HepG2 (cell line): ENCODE results near the gene TMEFF1. TPM values are rescaled to one million over a fixed set of nuclear protein-coding genes. Genes with fewer than 3 reads are reported as not detected.
A peak's percentile ranks its signal among the peaks of the same experiment; 100 is the strongest.

Experiments used
- ATAC-seq: fragments of 200-7000 bp; cut with Tn5 transposase; 3 replicates; pipeline ENCODE4 v1.9.1; 2020; ENCODE audit warnings: mild to moderate bottlenecking, moderate library complexity
- BruUV-seq: library from RNA; stranded (reverse); fragments of 400-500 nt; replicated peaks from 2 replicates; lab custom pipeline; 2021; lab: Mats Ljungman, UMichigan
- CTCF ChIA-PET: fragments of 300-600 bp; formaldehyde crosslinking; extraction: SDS; loops from one replicate; lab custom pipeline; 2021; ENCODE audit warnings: low total read pairs, inconsistent platforms, low intra/inter-chr PET ratio; lab: Yijun Ruan, JAX
- POLR2A ChIA-PET: fragments of 350-600 bp; sonication (Branson Sonifier 250); formaldehyde crosslinking; loops from one replicate; lab custom pipeline; 2020; ENCODE audit warnings: antibody characterized with exemption, inconsistent platforms; lab: Yijun Ruan, JAX
- DNase-seq: peaks from one replicate; pipeline ENCODE4 v3.0.0-alpha.2; 2015; ENCODE audit warnings: low spot score
- FAIRE-seq: peaks from 3 replicates; lab custom pipeline; 2011; peaks lifted over from hg19 to GRCh38; lab: Jason Lieb, UNC
- H2AFZ ChIP-seq: one replicate; pipeline ENCODE4 v1.6.1; 2011; ENCODE audit warnings: low read length, inconsistent platforms
- H3K27ac ChIP-seq: fragments of 300-600 bp; 3 replicates; pipeline ENCODE4 v1.8.0; 2011; ENCODE audit warnings: mixed run types, mild to moderate bottlenecking, mixed read lengths, low read length, inconsistent platforms; ENCODE audit not compliant: insufficient read depth; ENCODE audit errors: extremely low read length
- H3K27me3 ChIP-seq, 2 experiments: fragments of 200-600 bp in 1 of 2; 2 replicates in 1 of 2; 3 replicates in 1 of 2; pipeline versions ENCODE4 v1.6.0 to v1.8.0; 2011; ENCODE audit warnings: low read length in 2 of 2, mild to moderate bottlenecking in 2 of 2, moderate library complexity in 2 of 2, inconsistent platforms in 1 of 2; ENCODE audit not compliant: insufficient read depth in 2 of 2, control insufficient read depth in 1 of 2
- H3K36me3 ChIP-seq, 2 experiments: fragments of 200-600 bp in 1 of 2; replicated peaks in 1 of 2; 2 replicates in 1 of 2; 3 replicates in 1 of 2; pipeline versions ENCODE4 v1.5.1 to v1.8.0; 2011; ENCODE audit warnings: low read length in 2 of 2, inconsistent platforms in 1 of 2; ENCODE audit not compliant: insufficient read depth in 2 of 2, control insufficient read depth in 1 of 2
- H3K4me1 ChIP-seq: 2 replicates; pipeline ENCODE4 v1.5.1; 2012; ENCODE audit warnings: low read length, inconsistent platforms; ENCODE audit not compliant: insufficient read depth
- H3K4me2 ChIP-seq: 2 replicates; pipeline ENCODE4 v1.6.0; 2011; ENCODE audit warnings: low read depth, low read length, inconsistent platforms
- H3K4me3 ChIP-seq, 3 experiments: fragments of 200-600 bp in 1 of 3; sonication (generic), shearing (Covaris generic) in 1 of 3; replicated peaks in 1 of 3; 2 replicates each; pipeline ENCODE4 v1.5.1; 2011 to 2016; ENCODE audit warnings: low read length in 3 of 3, inconsistent platforms in 2 of 3, low read depth in 2 of 3, mild to moderate bottlenecking in 2 of 3, control low read depth in 1 of 3, mixed read lengths in 1 of 3; ENCODE audit not compliant: insufficient read depth in 1 of 3
- H3K79me2 ChIP-seq: one replicate; pipeline ENCODE4 v1.6.1; 2011; ENCODE audit warnings: low read length, inconsistent platforms; ENCODE audit not compliant: insufficient read depth
- H3K9ac ChIP-seq: 2 replicates; pipeline ENCODE4 v1.6.0; 2011; ENCODE audit warnings: mild to moderate bottlenecking, low read depth, low read length, inconsistent platforms; ENCODE audit not compliant: insufficient read depth
- H3K9me3 ChIP-seq: 2 replicates; pipeline ENCODE4 v1.5.1; 2012; ENCODE audit warnings: mild to moderate bottlenecking, low read length
- H4K20me1 ChIP-seq: 2 replicates; pipeline ENCODE4 v1.6.0; 2011; ENCODE audit warnings: inconsistent platforms, mild to moderate bottlenecking, low read length, moderate library complexity; ENCODE audit not compliant: insufficient read depth
- NFIB ChIP-seq: sonication (generic); formaldehyde crosslinking; IDR thresholded peaks from 2 replicates; pipeline ENCODE4 v1.9.0; 2021; ENCODE audit warnings: missing genetic modification reagents, mild to moderate bottlenecking, borderline replicate concordance
- NFYB ChIP-seq: sonication (generic); formaldehyde crosslinking; IDR thresholded peaks from 2 replicates; pipeline ENCODE4 v1.4.0; 2020; ENCODE audit warnings: missing genetic modification reagents
- NR2C2 ChIP-seq: sonication (generic); formaldehyde crosslinking; IDR thresholded peaks from 2 replicates; pipeline ENCODE4 v1.4.0; 2020; ENCODE audit warnings: missing genetic modification reagents, mild to moderate bottlenecking, moderate library complexity, borderline replicate concordance
- POGZ ChIP-seq: sonication (generic); formaldehyde crosslinking; IDR thresholded peaks from 2 replicates; pipeline ENCODE4 v1.4.0; 2020; ENCODE audit warnings: mild to moderate bottlenecking, missing genetic modification reagents
- RXRA ChIP-seq: sonication (generic); formaldehyde crosslinking; IDR thresholded peaks from 2 replicates; pipeline ENCODE4 v1.5.1; 2020; ENCODE audit warnings: missing genetic modification reagents
- WGBS: methylation state at CpG from one replicate; pipeline ENCODE4 v1.1.6; 2017; ENCODE audit warnings: low lambda C conversion rate; 5-methylcytosine and 5-hydroxymethylcytosine counted together
- in situ Hi-C: cut with HindIII; loops from 2 replicates; pipeline ENCODE4 v1.10.0; 2017; ENCODE audit warnings: low pct_unique_long_range_greater_than_20kb; ENCODE audit not compliant: extremely low pct_ligation_motif_present
- intact Hi-C: fragments of 100-400 bp; cut with micrococcal nuclease; formaldehyde crosslinking; loops from one replicate; pipeline ENCODE4 v1.10.0; 2022; ENCODE audit not compliant: unreplicated experiment
- polyA plus RNA-seq, 8 experiments: library from polyadenylated mRNA; depleted of rRNA in 3 of 8; stranded (reverse) in 7 of 8; unstranded in 1 of 8; fragments of >200 nt; fragmentation: Illumina TruSeq in 4 of 8; extraction: Trizol in 4 of 8; gene quantifications; 2 replicates each; pipeline versions ENCODE4 v1.2.1 to v1.2.3, GENCODE V29; 2011 to 2016; ENCODE audit warnings: low read depth in 4 of 8, missing spikeins in 1 of 8, mixed read lengths in 1 of 8; ENCODE audit not compliant: insufficient read depth in 1 of 8
- total RNA-seq, 5 experiments: library from RNA; depleted of rRNA; stranded (reverse); fragments of >200 nt; fragmentation: Illumina TruSeq; extraction: Trizol; gene quantifications; 2 replicates each; pipeline ENCODE4 v1.2.3, GENCODE V29; 2016; ENCODE audit warnings: low read depth in 1 of 5
- TF ChIP-seq, protein P1 (sequence below): fragments of 450-650 bp; IDR thresholded peaks from 2 replicates; pipeline ENCODE4 v1.6.1; 2016
- TF ChIP-seq, protein P2 (sequence below): sonication (generic); formaldehyde crosslinking; IDR thresholded peaks from 2 replicates; pipeline ENCODE4 v1.4.0; 2020; ENCODE audit warnings: mild to moderate bottlenecking, missing genetic modification reagents

The TMEFF1 gene
- total and polyA plus RNA-seq, 2 of the 13 experiments (the other 11 are each of a cell fraction or from before 2014, with no cell fraction given), result 0.87 to 1.9 TPM

DNA sequence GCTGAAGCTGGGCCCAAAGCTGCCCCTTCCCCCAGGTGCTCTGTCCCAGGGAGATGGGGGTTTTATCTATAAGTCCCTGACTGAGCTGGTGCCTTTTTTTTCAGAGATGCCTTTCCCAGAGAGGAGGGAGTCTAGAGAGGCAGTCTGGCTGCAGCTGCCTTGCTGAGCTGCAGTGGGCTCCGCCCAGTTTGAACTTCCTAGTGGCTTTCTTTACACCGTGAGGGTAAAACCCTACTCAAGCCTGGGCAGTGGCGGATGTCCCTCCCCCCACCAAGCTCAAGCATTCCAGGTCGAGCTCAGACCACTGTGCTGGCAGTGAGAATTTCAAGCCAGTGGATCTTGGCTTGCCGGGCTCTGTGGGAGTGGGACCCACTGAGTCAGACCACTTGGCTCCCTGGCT lies 146.2 kb downstream of the TMEFF1 start:
- H3K27ac ChIP-seq, result no peak overlapping the region
- intact Hi-C loops, result no loop called here
- in situ Hi-C loops, result no loop called here
- 15% methylated on average over 3 of the region's 5 CpGs for WGBS
- POLR2A ChIA-PET, result no interaction called here
- ATAC-seq (peak; percentile 82), FAIRE-seq (no peak), DNase-seq (no peak)
- TF ChIP-seq NFYB, result no peak
- TF ChIP-seq NR2C2 (CRISPR knock-in tag), result 0 out of 2 replicates have a peak, but pooled peaks have one; percentile 4
- TF ChIP-seq, protein P1, sequence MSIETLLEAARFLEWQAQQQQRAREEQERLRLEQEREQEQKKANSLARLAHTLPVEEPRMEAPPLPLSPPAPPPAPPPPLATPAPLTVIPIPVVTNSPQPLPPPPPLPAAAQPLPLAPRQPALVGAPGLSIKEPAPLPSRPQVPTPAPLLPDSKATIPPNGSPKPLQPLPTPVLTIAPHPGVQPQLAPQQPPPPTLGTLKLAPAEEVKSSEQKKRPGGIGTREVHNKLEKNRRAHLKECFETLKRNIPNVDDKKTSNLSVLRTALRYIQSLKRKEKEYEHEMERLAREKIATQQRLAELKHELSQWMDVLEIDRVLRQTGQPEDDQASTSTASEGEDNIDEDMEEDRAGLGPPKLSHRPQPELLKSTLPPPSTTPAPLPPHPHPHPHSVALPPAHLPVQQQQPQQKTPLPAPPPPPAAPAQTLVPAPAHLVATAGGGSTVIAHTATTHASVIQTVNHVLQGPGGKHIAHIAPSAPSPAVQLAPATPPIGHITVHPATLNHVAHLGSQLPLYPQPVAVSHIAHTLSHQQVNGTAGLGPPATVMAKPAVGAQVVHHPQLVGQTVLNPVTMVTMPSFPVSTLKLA, result no peak
- 0 out of 2 replicates have a peak, but pooled peaks have one; percentile 14 for TF ChIP-seq RXRA (CRISPR knock-in tag)
- TF ChIP-seq NFIB (CRISPR knock-in tag), result no peak
- TF ChIP-seq POGZ (CRISPR knock-in tag), result 0 out of 2 replicates have a peak, but pooled peaks have one; percentile 0
- TF ChIP-seq, protein P2, sequence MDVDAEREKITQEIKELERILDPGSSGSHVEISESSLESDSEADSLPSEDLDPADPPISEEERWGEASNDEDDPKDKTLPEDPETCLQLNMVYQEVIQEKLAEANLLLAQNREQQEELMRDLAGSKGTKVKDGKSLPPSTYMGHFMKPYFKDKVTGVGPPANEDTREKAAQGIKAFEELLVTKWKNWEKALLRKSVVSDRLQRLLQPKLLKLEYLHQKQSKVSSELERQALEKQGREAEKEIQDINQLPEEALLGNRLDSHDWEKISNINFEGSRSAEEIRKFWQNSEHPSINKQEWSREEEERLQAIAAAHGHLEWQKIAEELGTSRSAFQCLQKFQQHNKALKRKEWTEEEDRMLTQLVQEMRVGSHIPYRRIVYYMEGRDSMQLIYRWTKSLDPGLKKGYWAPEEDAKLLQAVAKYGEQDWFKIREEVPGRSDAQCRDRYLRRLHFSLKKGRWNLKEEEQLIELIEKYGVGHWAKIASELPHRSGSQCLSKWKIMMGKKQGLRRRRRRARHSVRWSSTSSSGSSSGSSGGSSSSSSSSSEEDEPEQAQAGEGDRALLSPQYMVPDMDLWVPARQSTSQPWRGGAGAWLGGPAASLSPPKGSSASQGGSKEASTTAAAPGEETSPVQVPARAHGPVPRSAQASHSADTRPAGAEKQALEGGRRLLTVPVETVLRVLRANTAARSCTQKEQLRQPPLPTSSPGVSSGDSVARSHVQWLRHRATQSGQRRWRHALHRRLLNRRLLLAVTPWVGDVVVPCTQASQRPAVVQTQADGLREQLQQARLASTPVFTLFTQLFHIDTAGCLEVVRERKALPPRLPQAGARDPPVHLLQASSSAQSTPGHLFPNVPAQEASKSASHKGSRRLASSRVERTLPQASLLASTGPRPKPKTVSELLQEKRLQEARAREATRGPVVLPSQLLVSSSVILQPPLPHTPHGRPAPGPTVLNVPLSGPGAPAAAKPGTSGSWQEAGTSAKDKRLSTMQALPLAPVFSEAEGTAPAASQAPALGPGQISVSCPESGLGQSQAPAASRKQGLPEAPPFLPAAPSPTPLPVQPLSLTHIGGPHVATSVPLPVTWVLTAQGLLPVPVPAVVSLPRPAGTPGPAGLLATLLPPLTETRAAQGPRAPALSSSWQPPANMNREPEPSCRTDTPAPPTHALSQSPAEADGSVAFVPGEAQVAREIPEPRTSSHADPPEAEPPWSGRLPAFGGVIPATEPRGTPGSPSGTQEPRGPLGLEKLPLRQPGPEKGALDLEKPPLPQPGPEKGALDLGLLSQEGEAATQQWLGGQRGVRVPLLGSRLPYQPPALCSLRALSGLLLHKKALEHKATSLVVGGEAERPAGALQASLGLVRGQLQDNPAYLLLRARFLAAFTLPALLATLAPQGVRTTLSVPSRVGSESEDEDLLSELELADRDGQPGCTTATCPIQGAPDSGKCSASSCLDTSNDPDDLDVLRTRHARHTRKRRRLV (CRISPR knock-in tag), result no peak
- no peak overlapping the region for H2AFZ ChIP-seq
- H4K20me1 ChIP-seq, result no peaks in the 10 kb centered on the region
- no peaks in the 10 kb centered on the region for H3K36me3 ChIP-seq
- peak overlapping the region; percentile 62 for H3K4me2 ChIP-seq
- BruUV-seq, result no TSS peak
- H3K4me1 ChIP-seq, result peaks cover 14% of the 10 kb centered on the region; the same call in 1 of the 2 replicates
- peak overlapping the region in 1 of 3 experiments; percentile 49; a peak in 2 of 6 replicates for H3K4me3 ChIP-seq
- H3K27me3 ChIP-seq, result no peaks in the 10 kb centered on the region
- H3K9ac ChIP-seq, result no peak overlapping the region
- no peaks in the 10 kb centered on the region for H3K79me2 ChIP-seq
- CTCF ChIA-PET, result no interaction called here
- H3K9me3 ChIP-seq, result no peaks in the 10 kb centered on the region; the same call in 1 of the 2 replicates
